SK-N-MC (cell line): ENCODE measurements around the gene GAS2.

Source experiments
- EZH2 ChIP-seq: fragments of 200-600 bp; sonication (generic); IDR thresholded peaks from one replicate; pipeline ENCODE4 v1.6.1; 2017; ENCODE audit warnings: antibody characterized with exemption
- FOXP2 ChIP-seq: optimal IDR thresholded peaks from 2 replicates; pipeline ENCODE3; 2011; ENCODE audit warnings: mild to moderate bottlenecking, moderate library complexity; ENCODE audit not compliant: insufficient read depth; ENCODE audit errors: extremely low read length, control extremely low read depth
- POLR2AphosphoS5 ChIP-seq: IDR thresholded peaks from 2 replicates; pipeline ENCODE4 v1.6.1; 2012; ENCODE audit warnings: mild to moderate bottlenecking, low read depth, low read length, borderline replicate concordance

GRCh38 chr11:22830082-22830414 is 163.6 kb downstream of the GAS2 start:
- no peak for TF ChIP-seq EZH2
- TF ChIP-seq POLR2AphosphoS5: no peak
- no peak for TF ChIP-seq FOXP2
